Fibroblast of the aortic adventitia (primary cell): ENCODE data around the gene PPM1B. TPM values are rescaled to one million over a fixed set of nuclear protein-coding genes. Genes with fewer than 3 reads are reported as not detected.
"Not testable (repeated sequence)": the region's sequence is repeated elsewhere in the genome, so short reads cannot be mapped to it uniquely, and the experiment has no call there.

Experiments used
- DNase-seq: peaks from one replicate; pipeline ENCODE4 v3.0.0-alpha.2; 2010; ENCODE audit warnings: low read depth
- H3K4me3 ChIP-seq: 2 replicates; pipeline ENCODE4 v1.5.1; 2011; ENCODE audit warnings: low read depth, mild to moderate bottlenecking, control low read depth, low read length, moderate library complexity
- total RNA-seq: library from RNA; depleted of rRNA; stranded (reverse); fragments of >200 nt; gene quantifications from 2 replicates; pipeline ENCODE4 v1.2.3, GENCODE V29; 2012; ENCODE audit warnings: low replicate concordance
- TF ChIP-seq, protein P1 (sequence below): IDR thresholded peaks from 2 replicates; pipeline ENCODE4 v1.5.1; 2011; ENCODE audit warnings: mild to moderate bottlenecking, low read length, control low read depth, inconsistent platforms; ENCODE audit not compliant: insufficient read depth

The PPM1B gene
- total RNA-seq, 1 donor: 30.0 TPM

- H3K4me3 ChIP-seq: no peak overlapping the region
- no peak for DNase-seq
- TF ChIP-seq, protein P1, sequence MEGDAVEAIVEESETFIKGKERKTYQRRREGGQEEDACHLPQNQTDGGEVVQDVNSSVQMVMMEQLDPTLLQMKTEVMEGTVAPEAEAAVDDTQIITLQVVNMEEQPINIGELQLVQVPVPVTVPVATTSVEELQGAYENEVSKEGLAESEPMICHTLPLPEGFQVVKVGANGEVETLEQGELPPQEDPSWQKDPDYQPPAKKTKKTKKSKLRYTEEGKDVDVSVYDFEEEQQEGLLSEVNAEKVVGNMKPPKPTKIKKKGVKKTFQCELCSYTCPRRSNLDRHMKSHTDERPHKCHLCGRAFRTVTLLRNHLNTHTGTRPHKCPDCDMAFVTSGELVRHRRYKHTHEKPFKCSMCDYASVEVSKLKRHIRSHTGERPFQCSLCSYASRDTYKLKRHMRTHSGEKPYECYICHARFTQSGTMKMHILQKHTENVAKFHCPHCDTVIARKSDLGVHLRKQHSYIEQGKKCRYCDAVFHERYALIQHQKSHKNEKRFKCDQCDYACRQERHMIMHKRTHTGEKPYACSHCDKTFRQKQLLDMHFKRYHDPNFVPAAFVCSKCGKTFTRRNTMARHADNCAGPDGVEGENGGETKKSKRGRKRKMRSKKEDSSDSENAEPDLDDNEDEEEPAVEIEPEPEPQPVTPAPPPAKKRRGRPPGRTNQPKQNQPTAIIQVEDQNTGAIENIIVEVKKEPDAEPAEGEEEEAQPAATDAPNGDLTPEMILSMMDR: no peak
These were observed 85.3 kb downstream of the PPM1B start for GRCh38 chr2:44254023-44254422.

DNA sequence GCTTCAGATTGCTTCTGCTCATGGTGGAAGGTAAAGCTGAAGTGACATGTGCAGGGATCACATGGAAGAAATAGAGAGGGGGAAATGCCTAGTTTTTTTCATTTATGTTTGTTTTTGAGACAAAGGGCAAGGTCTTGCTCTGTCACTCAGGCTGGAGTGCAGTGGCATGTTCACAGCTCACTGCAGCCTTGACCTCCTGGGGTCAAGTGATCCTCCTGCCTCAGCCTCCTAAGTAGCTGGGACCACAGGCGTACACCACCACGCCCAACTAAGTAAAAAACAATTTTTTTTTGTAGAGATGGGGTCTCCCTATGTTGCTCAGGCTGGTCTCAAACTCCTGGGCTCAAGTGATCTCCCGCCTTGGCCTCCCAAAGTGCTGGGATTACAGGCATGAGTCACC, 87.0 kb downstream of the PPM1B start:
- DNase-seq, H3K4me3 ChIP-seq: not testable (repeated sequence)

- not testable (repeated sequence) for H3K4me3 ChIP-seq, DNase-seq
These were observed 89.1 kb downstream of the PPM1B start for GRCh38 chr2:44257802-44258201.

- TF ChIP-seq, protein P1: no peak
- DNase-seq: no peak
- H3K4me3 ChIP-seq: no peak overlapping the region
These were observed 98.7 kb downstream of the PPM1B start for GRCh38 chr2:44267269-44267795.

DNA sequence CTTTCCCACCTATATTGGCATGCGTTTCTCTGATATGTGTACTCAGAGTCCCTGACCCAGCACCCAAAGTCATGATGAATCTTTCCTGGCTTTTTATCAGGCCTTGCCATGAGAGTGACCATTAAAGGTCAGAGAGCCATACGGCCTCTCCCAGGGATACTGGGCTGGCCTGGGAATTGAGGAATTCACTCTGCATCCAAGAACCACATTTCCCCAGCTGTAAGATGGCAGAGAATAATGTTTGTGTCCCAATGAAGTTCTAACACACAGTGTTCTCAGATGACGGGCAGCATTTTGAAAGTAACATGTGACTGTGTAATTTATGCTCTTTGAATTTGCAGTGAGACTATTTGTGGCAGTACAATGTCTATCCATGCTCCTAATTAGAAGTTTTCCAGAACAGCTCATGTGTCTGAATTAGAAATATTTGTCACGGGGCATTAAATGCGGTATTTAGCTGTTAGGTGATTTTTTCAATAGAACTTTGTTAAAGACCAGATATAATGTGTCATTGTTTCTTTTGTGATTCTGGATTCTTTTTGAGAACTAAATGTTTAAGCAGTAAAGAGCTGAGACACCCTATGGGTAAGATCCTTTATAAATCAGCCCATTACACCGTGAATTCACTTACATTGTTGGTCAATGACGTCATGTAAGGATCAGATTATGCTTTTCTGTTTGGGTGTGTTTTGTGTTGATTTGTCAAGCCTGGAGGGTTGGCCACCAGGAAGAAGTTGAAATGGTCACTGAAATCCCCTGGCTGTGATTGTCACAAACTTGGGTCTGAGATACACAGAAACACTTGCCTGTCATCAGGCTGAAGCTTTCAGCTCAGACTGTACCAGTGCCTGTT, 99.3 kb downstream of the PPM1B start:
- H3K4me3 ChIP-seq: no peak overlapping the region
- DNase-seq: peak; percentile 80
- TF ChIP-seq, protein P1: no peak

- TF ChIP-seq, protein P1: no peak
- H3K4me3 ChIP-seq: no peak overlapping the region
- no peak for DNase-seq
These were observed 101.2 kb downstream of the PPM1B start for GRCh38 chr2:44269831-44270230.

DNA sequence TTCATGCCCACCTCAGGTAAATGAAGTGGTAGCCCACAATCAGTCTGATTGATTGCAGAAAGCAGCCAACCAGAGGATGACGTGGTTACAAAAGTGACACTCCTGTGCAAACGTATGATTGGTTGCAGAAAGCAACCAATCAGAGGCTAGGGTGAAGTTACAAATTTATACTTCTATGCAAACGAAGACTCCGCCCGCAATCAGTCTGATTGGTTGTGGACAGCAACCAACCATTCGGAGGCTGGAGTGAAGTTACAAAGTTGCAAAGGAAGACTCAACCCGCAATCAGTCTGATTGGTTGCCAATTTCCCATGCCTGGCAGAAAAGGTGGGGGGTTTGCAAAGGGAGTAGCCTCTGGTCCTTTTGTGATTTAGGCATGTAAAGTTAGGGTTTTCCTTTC, 102.6 kb downstream of the PPM1B start:
- no peak overlapping the region for H3K4me3 ChIP-seq
- no peak for DNase-seq
- TF ChIP-seq, protein P1: no peak

DNA sequence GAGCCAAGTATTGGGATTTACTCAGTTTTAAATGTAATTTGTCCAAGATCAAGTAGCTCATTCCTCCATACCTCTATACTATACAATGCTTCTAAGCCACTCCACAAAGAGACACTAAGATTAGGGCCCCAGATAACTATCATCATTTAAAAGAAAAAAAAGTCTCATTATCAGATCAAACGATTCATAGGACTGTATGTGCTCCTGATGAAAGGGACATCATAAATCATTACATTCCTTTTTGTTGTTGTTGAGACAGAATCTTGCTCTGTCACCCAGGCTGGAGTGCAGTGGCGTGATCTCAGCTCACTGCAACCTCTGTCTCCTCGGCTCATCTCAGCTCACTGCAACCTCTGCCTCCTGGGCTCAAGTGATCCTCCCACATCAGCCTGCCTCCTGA, 104.4 kb downstream of the PPM1B start:
- no peak overlapping the region for H3K4me3 ChIP-seq
- DNase-seq: no peak
- TF ChIP-seq, protein P1: no peak
